GM23338 (cell line): ENCODE measurements around the gene DTD2. TPM values are rescaled to one million over a fixed set of nuclear protein-coding genes. Genes with fewer than 3 reads are reported as not detected.

Experiments used
- ATAC-seq: fragments of 200-7000 bp; cut with Tn5 transposase; 3 replicates; pipeline ENCODE4 v1.9.1; 2020
- DNase-seq: peaks from one replicate; pipeline ENCODE4 v3.0.0-alpha.2; 2015; ENCODE audit warnings: low spot score
- H2AFZ ChIP-seq: fragments of 200-600 bp; sonication (generic); 2 replicates; pipeline ENCODE4 v1.8.0; 2016; ENCODE audit warnings: antibody characterized with exemption, mild to moderate bottlenecking, moderate library complexity
- H3F3A ChIP-seq: fragments of 200-600 bp; sonication (generic); replicated peaks from 2 replicates; pipeline ENCODE4 v1.8.0; 2017; ENCODE audit warnings: antibody characterized with exemption, mixed run types, low read depth
- H3K27ac ChIP-seq: fragments of 200-600 bp; sonication (generic); 2 replicates; pipeline ENCODE4 v1.6.1; 2016; ENCODE audit warnings: low read depth
- H3K27me3 ChIP-seq: fragments of 200-600 bp; sonication (generic); 2 replicates; pipeline ENCODE4 v1.8.0; 2016; ENCODE audit warnings: mild to moderate bottlenecking, mixed run types, moderate library complexity; ENCODE audit not compliant: insufficient read depth
- H3K36me3 ChIP-seq: fragments of 200-600 bp; sonication (generic); 2 replicates; pipeline ENCODE4 v1.8.0; 2016; ENCODE audit warnings: mild to moderate bottlenecking; ENCODE audit not compliant: insufficient read depth
- H3K4me1 ChIP-seq: fragments of 200-600 bp; sonication (generic); 2 replicates; pipeline ENCODE4 v1.8.0; 2016; ENCODE audit warnings: mild to moderate bottlenecking, moderate library complexity; ENCODE audit not compliant: insufficient read depth
- H3K4me2 ChIP-seq: fragments of 200-600 bp; sonication (generic); 2 replicates; pipeline ENCODE4 v1.7.1; 2017; ENCODE audit warnings: mixed run types
- H3K4me3 ChIP-seq: fragments of 200-600 bp; sonication (generic); 2 replicates; pipeline ENCODE4 v1.6.1; 2016; ENCODE audit warnings: mixed run types
- H3K79me2 ChIP-seq: fragments of 200-600 bp; sonication (generic); replicated peaks from 2 replicates; pipeline ENCODE4 v1.8.0; 2017; ENCODE audit warnings: mild to moderate bottlenecking; ENCODE audit not compliant: insufficient read depth
- H3K9me2 ChIP-seq: fragments of 200-600 bp; sonication (generic); 2 replicates; pipeline ENCODE4 v1.8.0; 2017; ENCODE audit not compliant: insufficient read depth
- H4K20me1 ChIP-seq: fragments of 200-600 bp; sonication (generic); replicated peaks from 2 replicates; pipeline ENCODE4 v1.8.0; 2017; ENCODE audit warnings: mild to moderate bottlenecking; ENCODE audit not compliant: insufficient read depth
- H3K27ac Mint-ChIP-seq: 2 replicates; pipeline ENCODE4 v1.8.0; 2020; ENCODE audit warnings: inconsistent platforms, mild to moderate bottlenecking, moderate library complexity, mixed read lengths
- H3K27me3 Mint-ChIP-seq: 3 replicates; pipeline ENCODE4 v1.8.0; 2022; ENCODE audit warnings: low read depth, mild to moderate bottlenecking, moderate library complexity, mixed read lengths, inconsistent platforms; ENCODE audit not compliant: insufficient read depth, poor library complexity
- H3K36me3 Mint-ChIP-seq: 3 replicates; pipeline ENCODE4 v1.8.0; 2021; ENCODE audit warnings: low read depth, mild to moderate bottlenecking, inconsistent platforms, moderate library complexity, mixed read lengths
- H3K4me1 Mint-ChIP-seq: 3 replicates; pipeline ENCODE4 v1.8.0; 2020; ENCODE audit warnings: mild to moderate bottlenecking, inconsistent platforms, mixed read lengths
- H3K4me3 Mint-ChIP-seq: 3 replicates; pipeline ENCODE4 v1.8.0; 2021; ENCODE audit warnings: moderate library complexity, mild to moderate bottlenecking, inconsistent platforms, mixed read lengths
- H3K9me3 Mint-ChIP-seq: 3 replicates; pipeline ENCODE4 v1.8.0; 2020; ENCODE audit warnings: moderate library complexity, mild to moderate bottlenecking, inconsistent platforms, mixed read lengths
- CREB1 ChIP-seq: fragments of 250-450 bp; sonication (Bioruptor Pico); IDR thresholded peaks from 2 replicates; pipeline ENCODE4 v1.5.0; 2020; ENCODE audit warnings: low read depth, mild to moderate bottlenecking, moderate library complexity
- EZH2 ChIP-seq: fragments of 200-600 bp; sonication (generic); IDR thresholded peaks from one replicate; pipeline ENCODE4 v1.8.0; 2017; ENCODE audit warnings: antibody characterized with exemption, mild to moderate bottlenecking, low read depth; ENCODE audit not compliant: unreplicated experiment
- EZH2phosphoT487 ChIP-seq: fragments of 200-600 bp; sonication (generic); IDR thresholded peaks from one replicate; pipeline ENCODE4 v1.8.1; 2018; ENCODE audit warnings: antibody characterized with exemption; ENCODE audit not compliant: unreplicated experiment
- JUNB ChIP-seq: IDR thresholded peaks from one replicate; pipeline ENCODE4 v1.6.1; 2016; ENCODE audit warnings: antibody characterized with exemption; ENCODE audit not compliant: unreplicated experiment
- NANOG ChIP-seq: IDR thresholded peaks from 2 replicates; pipeline ENCODE4 v1.6.1; 2016; ENCODE audit warnings: antibody characterized with exemption, borderline replicate concordance
- POLR2AphosphoS5 ChIP-seq: IDR thresholded peaks from 2 replicates; pipeline ENCODE4 v1.6.1; 2016; ENCODE audit warnings: antibody characterized with exemption, low read depth
- STAT1 ChIP-seq: IDR thresholded peaks from one replicate; pipeline ENCODE4 v1.6.1; 2016; ENCODE audit warnings: antibody characterized with exemption; ENCODE audit not compliant: unreplicated experiment
- ZNF114 ChIP-seq: fragments of 250-450 bp; sonication (Bioruptor Pico); IDR thresholded peaks from 2 replicates; pipeline ENCODE4 v1.5.0; 2020; ENCODE audit warnings: mild to moderate bottlenecking, moderate library complexity
- ZNF331 ChIP-seq: fragments of 250-450 bp; sonication (Bioruptor Pico); IDR thresholded peaks from 2 replicates; pipeline ENCODE4 v1.5.0; 2020; ENCODE audit warnings: low read depth, mild to moderate bottlenecking, moderate library complexity
- polyA plus RNA-seq: library from polyadenylated mRNA; unstranded; fragments of >200 nt; fragmentation: Nextera tagmentation; extraction: Ambion mirVana; gene quantifications from 2 replicates; pipeline ENCODE4 v1.2.1, GENCODE V29; 2016
- total RNA-seq: library from RNA; depleted of rRNA; stranded (reverse); fragments of >200 nt; shearing (Covaris generic); gene quantifications from 2 replicates; pipeline ENCODE4 v1.2.3, GENCODE V29; 2014
- TF ChIP-seq, protein P1 (sequence below): IDR thresholded peaks from 2 replicates; pipeline ENCODE4 v1.6.1; 2016; ENCODE audit warnings: antibody characterized with exemption

DTD2 gene
- total and polyA plus RNA-seq, 2 experiments from 2014 or later = 6.3 to 37.5 TPM

DNA sequence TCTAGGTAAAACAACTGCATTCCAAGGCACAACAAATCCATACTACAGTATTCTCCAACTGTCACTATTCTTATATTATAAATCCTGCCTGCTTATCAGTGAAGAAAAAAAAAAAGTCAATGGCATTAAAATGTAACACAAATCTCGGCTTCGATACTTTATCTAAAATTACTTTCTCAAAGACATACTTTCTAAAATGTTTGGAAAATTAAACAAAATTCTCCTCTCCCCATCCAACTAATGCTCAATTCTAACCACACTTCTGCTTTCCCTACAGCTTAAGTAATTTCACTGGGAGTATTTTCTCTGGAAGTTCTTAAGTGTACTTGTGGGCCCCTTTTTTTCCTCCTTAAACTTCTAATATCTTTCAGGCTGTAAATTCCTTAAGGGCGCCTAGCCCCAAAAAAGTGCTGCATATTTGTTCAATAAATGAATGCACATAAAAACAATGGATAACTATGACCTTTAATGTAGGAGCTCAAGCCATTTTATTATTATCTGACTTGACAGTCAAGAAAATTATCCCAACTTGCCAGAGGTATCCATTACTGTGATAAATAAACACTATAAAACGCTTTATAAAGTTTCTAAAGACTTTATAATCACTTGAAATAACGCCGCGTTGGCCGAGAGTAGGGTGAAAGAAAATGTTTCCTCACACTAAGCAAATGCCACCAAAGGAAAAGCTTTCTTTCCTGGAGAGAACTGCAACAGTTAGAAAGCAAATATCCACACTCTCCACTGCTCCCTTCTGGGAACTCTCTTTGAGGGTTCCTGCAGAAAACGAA, 37.9 kb downstream of the DTD2 start:
- DNase-seq (no peak), ATAC-seq (no peak)
- Histone ChIP-seq H3K9me2 (no peaks in the 10 kb centered on the region), H3K4me2 (peak overlapping the region; percentile 87), H3K27ac (peak overlapping the region; percentile 17; the same call in 1 of the 2 replicates), H3F3A (no peaks in the 10 kb centered on the region), H3K79me2 (peaks cover 49% of the 10 kb centered on the region), H3K27me3 (no peaks in the 10 kb centered on the region), H3K4me1 (0 out of 2 replicates have a peak, but pooled peaks cover 14% of the 10 kb centered on the region), H3K36me3 (no peaks in the 10 kb centered on the region), H4K20me1 (0 out of 2 replicates have a peak, but pooled peaks cover 3% of the 10 kb centered on the region), H2AFZ (peak overlapping the region; percentile 18), H3K4me3 (peak overlapping the region; percentile 94)
- no peak overlapping the region for H3K27ac Mint-ChIP-seq
- no peaks in the 10 kb centered on the region for H3K36me3 Mint-ChIP-seq
- no peak for TF ChIP-seq JUNB
- no peak for TF ChIP-seq EZH2
- no peak for TF ChIP-seq NANOG
- TF ChIP-seq EZH2phosphoT487 = no peak
- TF ChIP-seq, protein P1, sequence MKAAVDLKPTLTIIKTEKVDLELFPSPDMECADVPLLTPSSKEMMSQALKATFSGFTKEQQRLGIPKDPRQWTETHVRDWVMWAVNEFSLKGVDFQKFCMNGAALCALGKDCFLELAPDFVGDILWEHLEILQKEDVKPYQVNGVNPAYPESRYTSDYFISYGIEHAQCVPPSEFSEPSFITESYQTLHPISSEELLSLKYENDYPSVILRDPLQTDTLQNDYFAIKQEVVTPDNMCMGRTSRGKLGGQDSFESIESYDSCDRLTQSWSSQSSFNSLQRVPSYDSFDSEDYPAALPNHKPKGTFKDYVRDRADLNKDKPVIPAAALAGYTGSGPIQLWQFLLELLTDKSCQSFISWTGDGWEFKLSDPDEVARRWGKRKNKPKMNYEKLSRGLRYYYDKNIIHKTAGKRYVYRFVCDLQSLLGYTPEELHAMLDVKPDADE = no peak
- no peak for TF ChIP-seq STAT1
- no peak for TF ChIP-seq ZNF114
- no peak for TF ChIP-seq POLR2AphosphoS5
- no peak for TF ChIP-seq CREB1 (CRISPR knock-in tag)
- TF ChIP-seq ZNF331 (CRISPR knock-in tag) = no peak
- H3K4me3 Mint-ChIP-seq = peak overlapping the region; percentile 93
- no peaks in the 10 kb centered on the region for H3K9me3 Mint-ChIP-seq
- H3K4me1 Mint-ChIP-seq = peaks cover 11% of the 10 kb centered on the region
- peaks cover 2% of the 10 kb centered on the region for H3K27me3 Mint-ChIP-seq

DNA sequence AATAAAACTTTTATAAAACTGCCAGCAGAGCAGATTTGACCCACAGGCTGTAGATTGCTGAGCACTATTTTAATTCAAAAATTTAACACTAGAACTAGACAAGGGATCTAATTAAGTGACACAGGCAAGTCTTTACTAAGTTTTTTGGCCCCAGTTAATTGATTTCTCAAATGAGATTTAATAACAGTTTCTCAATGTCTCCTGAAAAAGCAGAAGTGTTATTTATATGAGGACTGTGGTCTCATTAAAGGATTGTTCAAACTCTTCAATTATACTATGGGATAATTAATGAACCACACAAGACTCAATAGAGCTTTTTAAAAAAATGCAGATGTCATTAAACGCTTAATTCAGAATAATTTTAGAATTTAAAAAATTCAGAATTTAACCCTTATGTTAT, 38.9 kb downstream of the DTD2 start:
- Histone ChIP-seq H3K36me3 (no peaks in the 10 kb centered on the region), H3K9me2 (no peaks in the 10 kb centered on the region), H3K27me3 (no peaks in the 10 kb centered on the region), H3F3A (no peaks in the 10 kb centered on the region), H3K4me3 (no peak overlapping the region), H4K20me1 (0 out of 2 replicates have a peak, but pooled peaks cover 8% of the 10 kb centered on the region), H3K4me1 (0 out of 2 replicates have a peak, but pooled peaks cover 14% of the 10 kb centered on the region), H3K4me2 (peak overlapping the region; percentile 87), H3K79me2 (peaks cover 58% of the 10 kb centered on the region), H3K27ac (no peak overlapping the region), H2AFZ (no peak overlapping the region)
- ATAC-seq (no peak), DNase-seq (no peak)
- Mint-ChIP-seq H3K4me1 (peaks cover 11% of the 10 kb centered on the region), H3K27ac (no peak overlapping the region), H3K4me3 (peak overlapping the region; percentile 49), H3K27me3 (peaks cover 2% of the 10 kb centered on the region), H3K9me3 (no peaks in the 10 kb centered on the region), H3K36me3 (no peaks in the 10 kb centered on the region)
- no peak for TF ChIP-seq EZH2
- no peak for TF ChIP-seq EZH2phosphoT487
